CD4-positive, alpha-beta T cell (primary cell): ENCODE results near the gene NOS1AP. TPM values are rescaled to one million over a fixed set of nuclear protein-coding genes. Genes with fewer than 3 reads are reported as not detected.

Experiments used
- ATAC-seq: fragments of 200-7000 bp; cut with Tn5 transposase; one replicate; pipeline ENCODE4 v1.10.0; 2022; ENCODE audit warnings: mild to moderate bottlenecking; ENCODE audit not compliant: poor library complexity
- CTCF ChIA-PET: fragments of 350-600 bp; sonication (Branson Sonifier 250); formaldehyde crosslinking; loops from one replicate; lab custom pipeline; 2021; ENCODE audit warnings: antibody characterized with exemption, inconsistent platforms; lab: Charles Lee
- POLR2A ChIA-PET: fragments of 350-600 bp; sonication (Branson Sonifier 250); formaldehyde crosslinking; loops from one replicate; lab custom pipeline; 2021; ENCODE audit warnings: antibody characterized with exemption, inconsistent platforms; lab: Charles Lee
- DNase-seq, 14 experiments: peaks; one replicate each; pipeline ENCODE4 v3.0.0-alpha.2; 2013 to 2020; ENCODE audit warnings: mixed read lengths in 2 of 14
- H3K27ac ChIP-seq, 2 donors: one replicate each; pipeline versions ENCODE4 v1.5.1 to v1.7.0; 2013; ENCODE audit warnings: low read length in 2 of 2, low read depth in 1 of 2, mild to moderate bottlenecking in 1 of 2
- H3K27me3 ChIP-seq, 2 experiments: 1 replicate in 1 of 2; 2 replicates in 1 of 2; pipeline versions ENCODE4 v1.6.1 to v1.7.0; 2013; ENCODE audit warnings: low read length in 2 of 2, control low read depth in 1 of 2, mild to moderate bottlenecking in 1 of 2, moderate library complexity in 1 of 2; ENCODE audit not compliant: insufficient read depth in 2 of 2, control insufficient read depth in 1 of 2
- H3K36me3 ChIP-seq: one replicate; pipeline ENCODE4 v1.6.1; 2013; ENCODE audit warnings: low read length, control low read depth; ENCODE audit not compliant: insufficient read depth
- H3K4me1 ChIP-seq: one replicate; pipeline ENCODE4 v1.6.1; 2013; ENCODE audit warnings: low read length, control low read depth; ENCODE audit not compliant: insufficient read depth
- H3K4me3 ChIP-seq: one replicate; pipeline ENCODE4 v1.5.1; 2013; ENCODE audit warnings: mild to moderate bottlenecking, low read length, moderate library complexity
- H3K9me3 ChIP-seq, 2 experiments: 1 replicate in 1 of 2; 2 replicates in 1 of 2; pipeline versions ENCODE4 v1.6.1 to v1.7.0; 2013; ENCODE audit warnings: low read length in 2 of 2, mild to moderate bottlenecking in 2 of 2, control low read depth in 1 of 2, moderate library complexity in 1 of 2; ENCODE audit not compliant: control insufficient read depth in 1 of 2, insufficient read depth in 1 of 2
- H3K27ac Mint-ChIP-seq: one replicate; pipeline ENCODE4 v1.8.0; 2020; ENCODE audit warnings: mixed read lengths
- H3K27me3 Mint-ChIP-seq: one replicate; pipeline ENCODE4 v1.8.0; 2021; ENCODE audit warnings: mixed read lengths
- H3K36me3 Mint-ChIP-seq: one replicate; pipeline ENCODE4 v1.8.0; 2021; ENCODE audit warnings: low read depth, mixed read lengths
- H3K4me1 Mint-ChIP-seq: one replicate; pipeline ENCODE4 v1.8.0; 2021; ENCODE audit warnings: low read depth, mixed read lengths
- H3K4me3 Mint-ChIP-seq: one replicate; pipeline ENCODE4 v1.8.0; 2020; ENCODE audit warnings: mild to moderate bottlenecking, mixed read lengths
- H3K9me3 Mint-ChIP-seq: one replicate; pipeline ENCODE4 v1.8.0; 2020; ENCODE audit warnings: mixed read lengths
- intact Hi-C, 2 experiments: fragments of 100-400 bp; cut with DNase I in 1 of 2; cut with micrococcal nuclease in 1 of 2; formaldehyde crosslinking; loops; one replicate each; pipeline versions ENCODE4 v1.15.1 to v1.9.0; 2023 to 2025; cut with DNase I, micrococcal nuclease
- total RNA-seq, 174 experiments: library from RNA in 2 of 174; stranded (reverse) in 2 of 174; gene quantifications; one replicate each; pipeline ENCODE4 v1.2.3 and lab custom pipeline; 2021 to 2026
- TF ChIP-seq, protein P1 (sequence below): fragments of 200-600 bp; IDR thresholded peaks from one replicate; pipeline ENCODE4 v1.8.0; 2022; ENCODE audit warnings: antibody characterized with exemption, mild to moderate bottlenecking

The NOS1AP gene
- total RNA-seq, 2 experiments from 2014 or later = not detected

DNA sequence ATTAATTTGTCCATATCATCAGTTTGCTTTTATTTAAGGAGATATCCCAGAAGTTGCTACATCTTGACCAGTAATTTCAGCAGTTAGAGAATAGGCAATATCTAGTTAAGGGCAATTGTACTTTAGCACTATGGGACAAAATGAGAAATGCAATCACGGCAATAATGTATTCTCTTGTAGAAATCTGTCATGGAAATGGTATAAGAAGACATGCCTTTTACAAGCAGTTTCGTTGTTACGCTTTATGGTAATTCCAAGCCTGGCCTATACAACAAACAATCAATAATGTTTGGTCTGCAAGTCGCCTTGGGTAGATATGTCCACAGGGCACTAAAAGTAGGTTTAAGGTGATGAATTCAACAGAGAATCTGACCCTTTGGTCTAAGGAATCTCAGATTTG, 1.2 kb upstream of the NOS1AP start:
- Mint-ChIP-seq H3K27me3 (peaks cover 85% of the 10 kb centered on the region), H3K9me3 (no peaks in the 10 kb centered on the region), H3K36me3 (no peaks in the 10 kb centered on the region), H3K4me1 (peaks cover 7% of the 10 kb centered on the region), H3K27ac (no peak overlapping the region), H3K4me3 (peak overlapping the region; percentile 6)
- Histone ChIP-seq H3K4me3 (no peak overlapping the region), H3K36me3 (no peaks in the 10 kb centered on the region), H3K27me3 (peaks cover 30 to 62% of the 10 kb centered on the region in 2 experiments), H3K4me1 (peaks cover 14% of the 10 kb centered on the region), H3K27ac (no peak overlapping the region), H3K9me3 (no peaks in the 10 kb centered on the region)
- ChIA-PET POLR2A (no interaction called here), CTCF (interaction anchor here (1.3 kb wide), 1 partner anchor 25 kb away, joined by 3 read pairs; no protein-coding TSS in a partner anchor)
- ATAC-seq = no peak
- TF ChIP-seq, protein P1, sequence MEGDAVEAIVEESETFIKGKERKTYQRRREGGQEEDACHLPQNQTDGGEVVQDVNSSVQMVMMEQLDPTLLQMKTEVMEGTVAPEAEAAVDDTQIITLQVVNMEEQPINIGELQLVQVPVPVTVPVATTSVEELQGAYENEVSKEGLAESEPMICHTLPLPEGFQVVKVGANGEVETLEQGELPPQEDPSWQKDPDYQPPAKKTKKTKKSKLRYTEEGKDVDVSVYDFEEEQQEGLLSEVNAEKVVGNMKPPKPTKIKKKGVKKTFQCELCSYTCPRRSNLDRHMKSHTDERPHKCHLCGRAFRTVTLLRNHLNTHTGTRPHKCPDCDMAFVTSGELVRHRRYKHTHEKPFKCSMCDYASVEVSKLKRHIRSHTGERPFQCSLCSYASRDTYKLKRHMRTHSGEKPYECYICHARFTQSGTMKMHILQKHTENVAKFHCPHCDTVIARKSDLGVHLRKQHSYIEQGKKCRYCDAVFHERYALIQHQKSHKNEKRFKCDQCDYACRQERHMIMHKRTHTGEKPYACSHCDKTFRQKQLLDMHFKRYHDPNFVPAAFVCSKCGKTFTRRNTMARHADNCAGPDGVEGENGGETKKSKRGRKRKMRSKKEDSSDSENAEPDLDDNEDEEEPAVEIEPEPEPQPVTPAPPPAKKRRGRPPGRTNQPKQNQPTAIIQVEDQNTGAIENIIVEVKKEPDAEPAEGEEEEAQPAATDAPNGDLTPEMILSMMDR = no peak
- intact Hi-C loops = no loop called here
- DNase-seq = no peak

DNA sequence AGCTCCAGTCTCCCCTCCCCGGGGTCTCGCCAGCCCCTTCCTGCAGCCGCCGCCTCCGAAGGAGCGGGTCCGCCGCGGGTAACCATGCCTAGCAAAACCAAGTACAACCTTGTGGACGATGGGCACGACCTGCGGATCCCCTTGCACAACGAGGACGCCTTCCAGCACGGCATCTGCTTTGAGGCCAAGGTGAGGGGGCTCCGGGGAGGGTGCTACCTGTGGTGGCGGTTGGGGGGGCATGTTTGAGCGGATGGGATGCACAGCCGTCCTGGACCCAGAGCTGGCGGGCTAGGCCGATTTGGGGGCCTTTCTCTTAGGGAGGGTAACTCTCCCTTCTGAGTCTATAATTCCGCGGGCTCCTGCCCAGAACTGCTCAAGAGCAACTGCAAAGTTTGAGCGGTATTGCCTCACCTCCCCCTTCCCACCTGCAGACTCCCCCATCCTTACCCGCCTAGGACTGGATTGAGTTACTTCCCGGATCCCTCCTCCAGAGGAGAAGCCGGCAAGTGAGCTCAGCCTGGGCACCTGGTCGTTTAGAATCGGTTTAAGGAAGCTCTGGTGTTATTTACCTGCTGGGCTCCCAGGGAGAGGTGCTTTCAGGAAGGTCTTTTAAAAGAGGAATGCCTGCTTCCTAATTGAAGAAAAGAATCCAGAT, 730 bp downstream of the NOS1AP start:
- ATAC-seq (no peak), DNase-seq (peak in 8 of 14 experiments; percentile 1 to 37 (median 12))
- no peaks in the 10 kb centered on the region for H3K9me3 ChIP-seq
- Mint-ChIP-seq H3K4me3 (peak overlapping the region; percentile 86), H3K4me1 (peaks cover 7% of the 10 kb centered on the region), H3K27ac (no peak overlapping the region), H3K36me3 (no peaks in the 10 kb centered on the region), H3K9me3 (no peaks in the 10 kb centered on the region), H3K27me3 (peaks cover 81% of the 10 kb centered on the region)
- H3K4me3 ChIP-seq = peak overlapping the region; percentile 40
- peaks cover 32 to 47% of the 10 kb centered on the region in 2 experiments for H3K27me3 ChIP-seq
- H3K27ac ChIP-seq = no peak overlapping the region
- TF ChIP-seq, protein P1 = no peak
- peaks cover 14% of the 10 kb centered on the region for H3K4me1 ChIP-seq
- CTCF ChIA-PET = no interaction called here
- POLR2A ChIA-PET = interaction anchor here (0.6 kb wide), 2 partner anchors 182 to 279 kb away, joined by 3 to 5 read pairs; no protein-coding TSS in a partner anchor
- H3K36me3 ChIP-seq = no peaks in the 10 kb centered on the region
- intact Hi-C loops = loop anchor here in 1 of 2 experiments (5.0 kb wide), 1 partner anchor 427 kb away; the partner anchor contains the start of gene UHMK1

DNA sequence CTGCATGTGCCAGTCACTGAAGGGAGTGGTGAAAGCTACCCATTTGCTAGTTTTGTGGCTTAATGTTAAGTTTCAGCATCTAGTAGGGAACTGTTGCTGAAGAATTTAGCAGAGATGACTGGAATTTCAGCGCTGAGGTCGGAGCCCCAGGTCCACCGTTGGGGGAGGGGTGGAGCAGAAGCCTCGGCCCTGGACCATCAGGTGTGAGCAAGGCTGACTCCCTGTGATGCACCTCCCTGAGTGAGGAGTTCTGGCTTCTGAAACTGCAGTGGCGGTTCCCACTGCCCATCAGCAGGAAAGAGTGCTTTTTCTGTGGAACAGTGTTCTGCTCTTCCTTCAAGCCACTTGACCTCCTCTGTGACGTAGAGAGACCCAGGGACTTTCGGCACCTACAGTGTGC, 1.3 kb downstream of the NOS1AP start:
- TF ChIP-seq, protein P1 = no peak
- H3K27me3 ChIP-seq = peaks cover 29 to 44% of the 10 kb centered on the region in 2 experiments
- peak overlapping the region; percentile 86 for H3K4me3 Mint-ChIP-seq
- peaks cover 81% of the 10 kb centered on the region for H3K27me3 Mint-ChIP-seq
- H3K4me1 Mint-ChIP-seq = peaks cover 7% of the 10 kb centered on the region
- no peaks in the 10 kb centered on the region for H3K9me3 ChIP-seq
- no peaks in the 10 kb centered on the region for H3K36me3 Mint-ChIP-seq
- ChIA-PET POLR2A (no interaction called here), CTCF (no interaction called here)
- H3K4me1 ChIP-seq = peaks cover 14% of the 10 kb centered on the region
- no peaks in the 10 kb centered on the region for H3K36me3 ChIP-seq
- no peak overlapping the region for H3K27ac ChIP-seq
- DNase-seq (no peak), ATAC-seq (no peak)
- intact Hi-C loops = loop anchor here in 1 of 2 experiments (5.0 kb wide), 1 partner anchor 426 kb away; the partner anchor contains the start of gene UHMK1
- H3K27ac Mint-ChIP-seq = no peak overlapping the region
- H3K4me3 ChIP-seq = no peak overlapping the region
- H3K9me3 Mint-ChIP-seq = no peaks in the 10 kb centered on the region
